ENCODE measurements around the gene ZNF684. TPM values are rescaled to one million over a fixed set of nuclear protein-coding genes. Genes with fewer than 3 reads are reported as not detected.

Gene ZNF684
- total and polyA plus RNA-seq, 9 of the 15 experiments (the other 6 are each of a cell fraction or from before 2014, with no cell fraction given) = 4.8 to 8.8 (median 5.5) TPM

GRCh38 chr1:40531381-40532061 lies at the start of gene ZNF684 (continued):
- TF ChIP-seq SFPQ (IDR thresholded peaks at IDR 0.05; ENCODE audit: low read depth, low read length) = no peak
- TF ChIP-seq, protein P1, sequence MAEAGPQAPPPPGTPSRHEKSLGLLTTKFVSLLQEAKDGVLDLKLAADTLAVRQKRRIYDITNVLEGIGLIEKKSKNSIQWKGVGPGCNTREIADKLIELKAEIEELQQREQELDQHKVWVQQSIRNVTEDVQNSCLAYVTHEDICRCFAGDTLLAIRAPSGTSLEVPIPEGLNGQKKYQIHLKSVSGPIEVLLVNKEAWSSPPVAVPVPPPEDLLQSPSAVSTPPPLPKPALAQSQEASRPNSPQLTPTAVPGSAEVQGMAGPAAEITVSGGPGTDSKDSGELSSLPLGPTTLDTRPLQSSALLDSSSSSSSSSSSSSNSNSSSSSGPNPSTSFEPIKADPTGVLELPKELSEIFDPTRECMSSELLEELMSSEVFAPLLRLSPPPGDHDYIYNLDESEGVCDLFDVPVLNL (CRISPR knock-in tag; IDR thresholded peaks at IDR 0.05; ENCODE audit: low read depth) = peak; percentile 85; the same call in 1 of the 2 replicates
- no peak for TF ChIP-seq TCFL5 (CRISPR knock-in tag; conservative IDR thresholded peaks at IDR 0.05)
- peak; percentile 83; the same call in 1 of the 2 replicates for TF ChIP-seq ETS1 (conservative IDR thresholded peaks at IDR 0.05; ENCODE audit: control insufficient read depth, low read depth, low read length)
- no peak for TF ChIP-seq SMC3 (conservative IDR thresholded peaks at IDR 0.05; ENCODE audit: insufficient read depth, low read depth, low read length)
- no peak for TF ChIP-seq MTA2 (IDR thresholded peaks at IDR 0.05; ENCODE audit: low read depth)
- no peak for TF ChIP-seq DLX4 (CRISPR knock-in tag; IDR thresholded peaks at IDR 0.05)
- TF ChIP-seq KLF10 (CRISPR knock-in tag; IDR thresholded peaks at IDR 0.05) = no peak
- TF ChIP-seq RUNX1 (IDR thresholded peaks at IDR 0.05; ENCODE audit: low read depth) = no peak
- TF ChIP-seq LEF1 (IDR thresholded peaks at IDR 0.05) = 0 out of 2 replicates have a peak, but pooled peaks have one; percentile 10
- TF ChIP-seq, protein P2, sequence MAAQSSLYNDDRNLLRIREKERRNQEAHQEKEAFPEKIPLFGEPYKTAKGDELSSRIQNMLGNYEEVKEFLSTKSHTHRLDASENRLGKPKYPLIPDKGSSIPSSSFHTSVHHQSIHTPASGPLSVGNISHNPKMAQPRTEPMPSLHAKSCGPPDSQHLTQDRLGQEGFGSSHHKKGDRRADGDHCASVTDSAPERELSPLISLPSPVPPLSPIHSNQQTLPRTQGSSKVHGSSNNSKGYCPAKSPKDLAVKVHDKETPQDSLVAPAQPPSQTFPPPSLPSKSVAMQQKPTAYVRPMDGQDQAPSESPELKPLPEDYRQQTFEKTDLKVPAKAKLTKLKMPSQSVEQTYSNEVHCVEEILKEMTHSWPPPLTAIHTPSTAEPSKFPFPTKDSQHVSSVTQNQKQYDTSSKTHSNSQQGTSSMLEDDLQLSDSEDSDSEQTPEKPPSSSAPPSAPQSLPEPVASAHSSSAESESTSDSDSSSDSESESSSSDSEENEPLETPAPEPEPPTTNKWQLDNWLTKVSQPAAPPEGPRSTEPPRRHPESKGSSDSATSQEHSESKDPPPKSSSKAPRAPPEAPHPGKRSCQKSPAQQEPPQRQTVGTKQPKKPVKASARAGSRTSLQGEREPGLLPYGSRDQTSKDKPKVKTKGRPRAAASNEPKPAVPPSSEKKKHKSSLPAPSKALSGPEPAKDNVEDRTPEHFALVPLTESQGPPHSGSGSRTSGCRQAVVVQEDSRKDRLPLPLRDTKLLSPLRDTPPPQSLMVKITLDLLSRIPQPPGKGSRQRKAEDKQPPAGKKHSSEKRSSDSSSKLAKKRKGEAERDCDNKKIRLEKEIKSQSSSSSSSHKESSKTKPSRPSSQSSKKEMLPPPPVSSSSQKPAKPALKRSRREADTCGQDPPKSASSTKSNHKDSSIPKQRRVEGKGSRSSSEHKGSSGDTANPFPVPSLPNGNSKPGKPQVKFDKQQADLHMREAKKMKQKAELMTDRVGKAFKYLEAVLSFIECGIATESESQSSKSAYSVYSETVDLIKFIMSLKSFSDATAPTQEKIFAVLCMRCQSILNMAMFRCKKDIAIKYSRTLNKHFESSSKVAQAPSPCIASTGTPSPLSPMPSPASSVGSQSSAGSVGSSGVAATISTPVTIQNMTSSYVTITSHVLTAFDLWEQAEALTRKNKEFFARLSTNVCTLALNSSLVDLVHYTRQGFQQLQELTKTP (IDR thresholded peaks at IDR 0.05; ENCODE audit: low read depth in 1 of 2, partially characterized antibody in 2 of 2) = peak in 1 of 2 experiments; percentile 82
- TF ChIP-seq CEBPG (CRISPR knock-in tag; IDR thresholded peaks at IDR 0.05) = no peak
- no peak for TF ChIP-seq CEBPG (tag; conservative IDR thresholded peaks at IDR 0.05 in 1 of 2, IDR thresholded peaks at IDR 0.05 in 1 of 2)
- peak; percentile 71 for TF ChIP-seq ZNF316 (IDR thresholded peaks at IDR 0.05)
- TF ChIP-seq ZNF586 (CRISPR knock-in tag; conservative IDR thresholded peaks at IDR 0.05) = no peak
- TF ChIP-seq, protein P3, sequence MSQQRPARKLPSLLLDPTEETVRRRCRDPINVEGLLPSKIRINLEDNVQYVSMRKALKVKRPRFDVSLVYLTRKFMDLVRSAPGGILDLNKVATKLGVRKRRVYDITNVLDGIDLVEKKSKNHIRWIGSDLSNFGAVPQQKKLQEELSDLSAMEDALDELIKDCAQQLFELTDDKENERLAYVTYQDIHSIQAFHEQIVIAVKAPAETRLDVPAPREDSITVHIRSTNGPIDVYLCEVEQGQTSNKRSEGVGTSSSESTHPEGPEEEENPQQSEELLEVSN (IDR thresholded peaks at IDR 0.05; ENCODE audit: borderline replicate concordance in 1 of 2, extremely low read depth in 1 of 2, insufficient read depth in 1 of 2, insufficient read length in 1 of 2, low read depth in 1 of 2, low read length in 1 of 2, poor library complexity in 1 of 2, severe bottlenecking in 1 of 2) = peak; percentile 94

Data from K562 (cell line).